SU-DHL-6 (cell line): ENCODE results near the gene RBM20.

Experiments
- H2AFZ ChIP-seq: fragments of 200-600 bp; sonication (generic); 2 replicates; pipeline ENCODE4 v1.6.1; 2014; ENCODE audit warnings: low read depth, mild to moderate bottlenecking, moderate library complexity, mixed read lengths, antibody characterized with exemption, low read length; ENCODE audit not compliant: severe bottlenecking
- H3F3A ChIP-seq: fragments of 200-600 bp; shearing (Covaris generic); 2 replicates; pipeline ENCODE4 v1.6.0; 2016; ENCODE audit warnings: antibody characterized with exemption, mild to moderate bottlenecking; ENCODE audit not compliant: insufficient read depth
- H3K27ac ChIP-seq: fragments of 200-600 bp; sonication (generic); 2 replicates; pipeline ENCODE4 v1.5.1; 2016; ENCODE audit warnings: low read depth, mild to moderate bottlenecking, low read length, moderate library complexity, mixed read lengths
- H3K27me3 ChIP-seq: fragments of 200-600 bp; sonication (generic), shearing (Covaris generic); 2 replicates; pipeline ENCODE4 v1.6.0; 2014; ENCODE audit warnings: mild to moderate bottlenecking, low read length
- H3K36me3 ChIP-seq: fragments of 200-600 bp; sonication (generic); 2 replicates; pipeline ENCODE4 v1.6.1; 2014; ENCODE audit warnings: mild to moderate bottlenecking, low read length, mixed read lengths
- H3K4me2 ChIP-seq: fragments of 300-600, 200-600 bp; shearing (Covaris generic), sonication (generic); 2 replicates; pipeline ENCODE4 v1.6.0; 2014; ENCODE audit warnings: low read length, low read depth, mild to moderate bottlenecking; ENCODE audit not compliant: poor library complexity, severe bottlenecking
- H3K4me3 ChIP-seq: fragments of 200-600 bp; sonication (generic); 2 replicates; pipeline ENCODE4 v1.5.1; 2014; ENCODE audit warnings: antibody characterized with exemption, low read length, mild to moderate bottlenecking, mixed read lengths; ENCODE audit not compliant: insufficient read depth, poor library complexity, severe bottlenecking
- H3K79me2 ChIP-seq: fragments of 200-600 bp; sonication (generic); 2 replicates; pipeline ENCODE4 v1.6.1; 2014; ENCODE audit warnings: mild to moderate bottlenecking, low read length, moderate library complexity; ENCODE audit not compliant: insufficient read depth
- H3K9ac ChIP-seq: fragments of 200-600 bp; sonication (generic); 2 replicates; pipeline ENCODE4 v1.7.0; 2014; ENCODE audit warnings: mild to moderate bottlenecking, low read length
- H3K9me2 ChIP-seq: fragments of 200-600 bp; sonication (generic); replicated peaks from 2 replicates; pipeline ENCODE4 v1.6.1; 2014; ENCODE audit warnings: low read length; ENCODE audit not compliant: insufficient read depth
- H3K9me3 ChIP-seq: fragments of 200-600 bp; sonication (generic); 2 replicates; pipeline ENCODE4 v1.6.1; 2014; ENCODE audit warnings: low read length, mixed read lengths; ENCODE audit not compliant: insufficient read depth
- H4K20me1 ChIP-seq: fragments of 200-600 bp; sonication (generic); 2 replicates; pipeline ENCODE4 v1.6.1; 2014; ENCODE audit warnings: low read depth, mild to moderate bottlenecking, antibody characterized with exemption, low read length, moderate library complexity, mixed read lengths
- EZH2phosphoT487 ChIP-seq: fragments of 200-600 bp; sonication (generic), shearing (Covaris generic); conservative IDR thresholded peaks from 2 replicates; pipeline ENCODE4 v1.6.1; 2018; ENCODE audit warnings: mild to moderate bottlenecking, antibody characterized with exemption, low read length, moderate library complexity, mixed read lengths
- TF ChIP-seq, protein P1 (sequence below): fragments of 200-600 bp; sonication (generic); IDR thresholded peaks from one replicate; pipeline ENCODE4 v1.5.1; 2017; ENCODE audit warnings: antibody characterized with exemption, mild to moderate bottlenecking, low read length, moderate library complexity; ENCODE audit not compliant: insufficient read depth, poor library complexity, severe bottlenecking

The RBM20 gene

DNA sequence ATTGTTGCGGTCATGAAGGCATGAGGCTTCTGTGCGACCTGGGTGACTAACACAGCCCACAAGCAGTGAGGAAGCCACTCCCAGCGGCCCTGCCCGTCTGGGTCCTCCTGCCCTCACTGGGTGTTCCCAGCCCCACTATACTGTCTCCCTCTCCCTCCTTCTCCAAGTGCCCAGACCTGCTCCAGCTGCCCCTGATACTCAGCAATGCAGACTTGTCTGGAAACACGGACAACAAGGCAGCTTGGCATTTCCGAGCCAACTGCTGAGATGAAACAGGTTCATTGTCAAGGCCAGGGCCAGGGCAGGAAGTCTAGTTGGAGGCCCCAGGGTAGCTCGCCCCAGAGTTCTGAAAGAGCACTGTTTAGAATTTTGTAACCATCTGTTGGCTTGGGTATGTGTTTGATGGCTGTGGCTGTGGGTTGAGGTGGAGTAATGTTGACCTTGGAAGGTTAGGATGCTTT, 95.7 kb downstream of the RBM20 start:
- no peaks in the 10 kb centered on the region for H3K79me2 ChIP-seq
- H3K4me2 ChIP-seq: no peak overlapping the region
- H3K36me3 ChIP-seq: no peaks in the 10 kb centered on the region
- TF ChIP-seq, protein P1, sequence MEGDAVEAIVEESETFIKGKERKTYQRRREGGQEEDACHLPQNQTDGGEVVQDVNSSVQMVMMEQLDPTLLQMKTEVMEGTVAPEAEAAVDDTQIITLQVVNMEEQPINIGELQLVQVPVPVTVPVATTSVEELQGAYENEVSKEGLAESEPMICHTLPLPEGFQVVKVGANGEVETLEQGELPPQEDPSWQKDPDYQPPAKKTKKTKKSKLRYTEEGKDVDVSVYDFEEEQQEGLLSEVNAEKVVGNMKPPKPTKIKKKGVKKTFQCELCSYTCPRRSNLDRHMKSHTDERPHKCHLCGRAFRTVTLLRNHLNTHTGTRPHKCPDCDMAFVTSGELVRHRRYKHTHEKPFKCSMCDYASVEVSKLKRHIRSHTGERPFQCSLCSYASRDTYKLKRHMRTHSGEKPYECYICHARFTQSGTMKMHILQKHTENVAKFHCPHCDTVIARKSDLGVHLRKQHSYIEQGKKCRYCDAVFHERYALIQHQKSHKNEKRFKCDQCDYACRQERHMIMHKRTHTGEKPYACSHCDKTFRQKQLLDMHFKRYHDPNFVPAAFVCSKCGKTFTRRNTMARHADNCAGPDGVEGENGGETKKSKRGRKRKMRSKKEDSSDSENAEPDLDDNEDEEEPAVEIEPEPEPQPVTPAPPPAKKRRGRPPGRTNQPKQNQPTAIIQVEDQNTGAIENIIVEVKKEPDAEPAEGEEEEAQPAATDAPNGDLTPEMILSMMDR: no peak
- no peak for TF ChIP-seq EZH2phosphoT487
- H4K20me1 ChIP-seq: no peaks in the 10 kb centered on the region
- H3K9me3 ChIP-seq: no peaks in the 10 kb centered on the region
- no peaks in the 10 kb centered on the region for H3F3A ChIP-seq
- H3K9me2 ChIP-seq: no peaks in the 10 kb centered on the region
- no peak overlapping the region for H3K4me3 ChIP-seq
- H3K27ac ChIP-seq: no peak overlapping the region
- H3K27me3 ChIP-seq: no peaks in the 10 kb centered on the region
- no peak overlapping the region for H3K9ac ChIP-seq
- H2AFZ ChIP-seq: no peak overlapping the region

DNA sequence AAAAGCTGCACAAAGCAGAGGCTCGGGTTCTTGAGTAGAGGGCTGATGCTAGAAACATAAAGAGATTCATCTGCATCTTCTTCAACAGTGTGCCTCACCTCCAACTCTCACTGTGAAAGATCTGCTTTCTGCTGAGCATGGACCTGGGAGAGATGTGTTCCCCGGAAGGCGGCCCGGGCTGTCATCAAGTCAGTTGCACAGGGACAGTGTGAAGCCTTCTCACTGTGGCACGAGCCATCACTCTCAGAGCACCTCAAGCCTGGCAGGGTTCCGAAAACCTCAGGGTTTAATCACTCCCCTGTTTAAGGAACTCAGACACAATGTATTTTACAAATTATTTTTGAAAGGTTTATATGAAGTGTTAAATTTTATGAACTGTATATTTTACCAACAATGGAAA, 98.7 kb downstream of the RBM20 start:
- Histone ChIP-seq H3K4me3 (no peak overlapping the region), H3K9me3 (no peaks in the 10 kb centered on the region), H3F3A (no peaks in the 10 kb centered on the region), H3K79me2 (no peaks in the 10 kb centered on the region), H3K27me3 (no peaks in the 10 kb centered on the region), H3K9ac (0 out of 2 replicates have a peak overlapping the region, but pooled peaks have one; percentile 10), H4K20me1 (no peaks in the 10 kb centered on the region), H3K4me2 (peak overlapping the region; percentile 23), H3K27ac (no peak overlapping the region), H3K36me3 (no peaks in the 10 kb centered on the region), H3K9me2 (no peaks in the 10 kb centered on the region), H2AFZ (peak overlapping the region; percentile 12)
- TF ChIP-seq EZH2phosphoT487: no peak
- TF ChIP-seq, protein P1: no peak

DNA sequence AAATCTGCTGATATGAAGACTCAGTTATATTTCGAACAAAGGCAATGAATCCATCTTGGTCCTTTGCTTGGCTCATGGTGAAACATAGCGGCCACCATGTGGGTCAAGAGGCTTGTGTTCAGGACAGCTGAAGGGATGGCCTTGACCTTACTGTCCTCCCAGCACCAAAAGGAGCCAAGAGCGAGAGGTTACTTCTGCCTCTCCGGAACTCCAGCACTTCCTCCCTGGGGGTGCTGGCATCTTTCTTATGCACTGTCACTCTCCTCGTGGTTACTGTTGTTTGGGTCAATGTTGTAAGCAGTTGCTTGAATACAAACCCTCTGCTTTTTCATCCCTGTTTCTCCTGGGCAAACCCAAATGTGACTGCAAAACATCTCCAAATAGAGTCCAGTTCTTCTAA, 100.6 kb downstream of the RBM20 start:
- H3K36me3 ChIP-seq: no peaks in the 10 kb centered on the region
- H3K4me2 ChIP-seq: no peak overlapping the region

More for the DNA sequence above, 100.6 kb downstream of the RBM20 start:
- Histone ChIP-seq H3K27me3 (no peaks in the 10 kb centered on the region), H3K9me2 (no peaks in the 10 kb centered on the region), H3F3A (no peaks in the 10 kb centered on the region), H3K4me3 (no peak overlapping the region), H3K79me2 (no peaks in the 10 kb centered on the region), H3K9me3 (no peaks in the 10 kb centered on the region), H3K9ac (no peak overlapping the region), H3K27ac (no peak overlapping the region), H4K20me1 (no peaks in the 10 kb centered on the region), H2AFZ (no peak overlapping the region)
- TF ChIP-seq EZH2phosphoT487: no peak
- TF ChIP-seq, protein P1: no peak
